G401 (cell line): ENCODE results near the gene DSG4. TPM values are rescaled to one million over a fixed set of nuclear protein-coding genes. Genes with fewer than 3 reads are reported as not detected.

ENCODE experiments used
- DNase-seq: peaks from one replicate; pipeline ENCODE4 v3.0.0-alpha.2; 2015; ENCODE audit warnings: low spot score
- in situ Hi-C: cut with HindIII; loops from 2 replicates; pipeline ENCODE4 v1.10.0; 2016; ENCODE audit warnings: low sequenced_read_pairs, mixed read lengths
- total RNA-seq: library from RNA; depleted of rRNA; stranded (reverse); fragments of >200 nt; shearing (Covaris generic); gene quantifications from 2 replicates; pipeline ENCODE4 v1.2.3, GENCODE V29; 2014

Gene DSG4
- total RNA-seq, 1 experiment from 2014 or later: not detected

DNA sequence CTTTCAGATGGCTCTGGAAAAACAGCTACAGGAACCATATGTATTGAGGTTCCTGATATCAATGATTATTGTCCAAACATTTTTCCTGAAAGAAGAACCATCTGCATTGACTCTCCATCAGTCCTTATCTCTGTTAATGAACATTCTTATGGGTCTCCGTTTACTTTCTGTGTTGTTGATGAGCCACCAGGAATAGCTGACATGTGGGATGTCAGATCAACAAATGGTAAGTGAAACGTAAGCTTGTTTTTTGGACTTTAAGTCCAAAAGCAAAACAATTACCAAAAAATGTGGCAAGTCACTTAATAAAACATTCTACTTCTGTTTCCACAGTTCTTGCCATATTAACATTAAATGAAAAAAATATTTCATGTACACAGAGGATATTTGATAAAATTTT, 26.8 kb downstream of the DSG4 start:
- in situ Hi-C loops: no loop called here
- DNase-seq: no peak

DNA sequence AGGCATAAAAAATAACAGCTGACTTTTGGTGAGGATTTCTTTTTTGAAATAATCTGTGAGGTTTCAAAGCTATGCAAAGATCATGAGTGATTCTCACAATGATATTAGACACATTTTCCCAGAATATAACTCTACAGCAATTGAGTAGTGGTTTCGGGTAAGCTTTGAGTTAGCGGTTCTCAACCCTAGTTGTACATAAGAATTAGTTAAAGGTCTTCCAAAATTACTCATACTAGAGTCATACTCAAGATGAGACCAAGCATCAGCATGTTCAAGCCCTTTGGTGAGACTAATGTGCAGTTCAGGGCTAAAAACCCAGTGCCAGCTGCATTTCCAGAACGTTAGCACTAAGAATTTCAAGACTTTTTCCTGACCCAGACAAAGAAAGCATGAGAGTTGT, 31.1 kb downstream of the DSG4 start:
- DNase-seq: no peak
- in situ Hi-C loops: no loop called here

DNA sequence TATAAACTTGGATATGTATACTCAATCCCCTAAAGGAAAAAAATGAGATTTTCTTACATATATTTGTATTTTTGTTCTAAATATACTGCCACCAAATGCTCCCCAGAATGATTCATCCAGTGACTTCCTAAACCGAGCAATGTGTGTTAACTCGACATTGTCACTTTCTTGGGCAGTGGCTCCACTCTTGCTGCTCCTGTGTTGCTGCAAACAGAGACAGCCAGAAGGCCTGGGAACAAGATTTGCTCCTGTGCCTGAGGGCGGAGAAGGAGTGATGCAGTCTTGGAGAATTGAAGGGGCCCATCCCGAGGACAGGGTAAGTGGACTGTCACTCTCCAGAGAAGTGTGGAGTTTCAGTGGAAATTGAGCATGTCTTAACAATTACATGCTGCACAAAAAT, 32.7 kb downstream of the DSG4 start:
- in situ Hi-C loops: no loop called here
- DNase-seq: no peak

DNA sequence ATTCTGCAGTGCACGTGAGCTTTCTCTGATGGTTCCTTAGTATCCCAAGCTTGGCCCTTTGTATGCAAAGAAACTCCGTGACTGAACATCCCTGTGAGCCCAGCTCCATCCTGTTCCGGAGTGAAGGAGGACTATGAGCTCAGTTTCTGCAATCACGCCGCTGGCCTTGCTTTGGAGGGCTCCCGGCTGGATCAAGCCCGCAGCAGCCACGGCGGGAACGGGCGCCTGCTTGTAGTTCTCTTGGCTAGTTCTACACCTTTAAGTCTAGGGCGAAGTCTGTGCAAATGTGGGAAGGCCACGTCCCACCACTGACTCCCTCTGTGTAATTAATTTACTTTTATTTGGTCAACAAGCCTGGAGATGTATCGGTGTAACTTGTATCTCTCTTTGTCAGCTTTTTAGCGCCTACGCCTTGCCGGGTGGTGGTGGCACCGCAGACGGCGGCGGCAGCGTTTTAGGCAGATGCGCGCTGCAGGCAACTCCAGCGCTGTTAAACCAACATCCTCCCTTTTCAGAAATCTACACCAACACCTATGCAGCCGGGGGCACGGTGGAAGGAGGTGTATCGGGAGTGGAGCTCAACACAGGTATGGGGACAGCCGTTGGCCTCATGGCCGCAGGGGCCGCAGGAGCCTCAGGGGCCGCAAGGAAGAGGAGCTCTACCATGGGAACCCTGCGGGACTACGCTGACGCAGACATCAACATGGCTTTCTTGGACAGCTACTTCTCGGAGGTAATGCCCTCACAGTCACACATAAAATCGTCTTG, 34.3 kb downstream of the DSG4 start:
- DNase-seq: no peak
- in situ Hi-C loops: no loop called here

DNA sequence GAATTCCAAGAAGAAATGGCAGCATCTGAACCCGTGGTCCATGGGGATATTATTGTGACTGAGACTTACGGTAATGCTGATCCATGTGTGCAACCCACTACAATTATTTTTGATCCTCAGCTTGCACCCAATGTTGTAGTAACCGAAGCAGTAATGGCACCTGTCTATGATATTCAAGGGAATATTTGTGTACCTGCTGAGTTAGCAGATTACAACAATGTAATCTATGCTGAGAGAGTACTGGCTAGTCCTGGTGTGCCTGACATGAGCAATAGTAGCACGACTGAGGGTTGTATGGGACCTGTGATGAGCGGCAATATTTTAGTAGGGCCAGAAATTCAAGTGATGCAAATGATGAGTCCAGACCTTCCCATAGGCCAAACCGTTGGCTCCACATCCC, 36.6 kb downstream of the DSG4 start:
- in situ Hi-C loops: no loop called here
- DNase-seq: no peak

DNA sequence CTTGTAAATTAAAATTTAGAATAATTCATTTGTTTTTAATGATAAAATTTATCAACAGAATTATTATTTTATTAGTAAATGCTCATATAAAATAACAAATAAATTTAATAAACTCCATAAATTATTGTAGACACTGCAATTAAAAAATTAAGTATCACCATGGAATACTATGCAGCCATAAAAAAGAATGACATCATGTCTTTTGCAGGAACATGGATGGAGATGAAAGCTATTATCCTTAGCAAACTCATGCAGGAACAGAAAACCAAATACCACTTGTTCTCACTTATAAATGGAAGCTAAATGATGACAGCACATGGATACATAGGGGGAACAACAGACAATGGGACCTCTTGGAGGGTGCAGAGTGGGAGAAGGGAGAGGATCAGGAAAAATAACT, 41.3 kb downstream of the DSG4 start:
- in situ Hi-C loops: no loop called here
- no peak for DNase-seq

DNA sequence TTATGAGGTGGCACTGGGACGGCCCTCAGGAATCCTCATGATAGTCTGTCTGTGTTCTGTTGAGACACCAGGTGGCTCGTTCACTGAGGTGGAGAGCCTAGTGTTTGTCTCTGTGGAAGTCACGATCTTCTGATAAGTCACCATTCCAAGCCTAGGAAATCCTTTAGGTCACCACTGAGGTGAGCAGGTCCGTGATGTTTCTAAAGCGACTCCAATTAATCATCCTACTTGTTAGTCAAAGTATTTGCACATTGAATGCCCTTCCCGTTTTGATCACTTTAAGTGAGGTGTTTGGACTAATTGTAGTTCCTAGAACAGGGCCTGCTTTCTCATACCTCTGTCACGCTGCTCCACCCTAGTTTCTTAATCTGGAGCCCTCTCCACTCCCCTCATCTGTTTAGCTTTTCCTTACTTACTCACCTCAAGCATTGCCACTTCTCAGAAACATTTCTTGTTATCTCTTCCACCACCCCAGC, 42.9 kb downstream of the DSG4 start:
- in situ Hi-C loops: no loop called here
- DNase-seq: no peak

DNA sequence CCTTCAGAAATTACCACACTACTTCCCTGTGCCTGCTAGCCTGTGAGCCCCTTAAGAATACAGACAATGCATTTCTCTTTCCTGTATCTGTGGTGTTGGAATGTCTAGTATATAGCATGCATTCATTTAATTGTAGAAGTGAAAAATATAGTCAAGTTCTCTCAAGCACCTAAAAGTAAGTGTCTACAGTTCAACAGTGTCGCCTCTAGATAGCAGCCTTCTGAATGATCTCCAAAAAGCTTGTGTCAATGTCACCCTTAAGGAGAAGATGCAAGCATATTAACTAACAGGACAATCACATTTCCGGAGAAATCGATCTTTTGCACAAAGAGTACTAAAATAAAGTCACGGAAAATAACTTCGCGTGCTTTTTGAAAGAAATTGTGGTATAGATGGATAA, 43.5 kb downstream of the DSG4 start:
- in situ Hi-C loops: no loop called here

DNA sequence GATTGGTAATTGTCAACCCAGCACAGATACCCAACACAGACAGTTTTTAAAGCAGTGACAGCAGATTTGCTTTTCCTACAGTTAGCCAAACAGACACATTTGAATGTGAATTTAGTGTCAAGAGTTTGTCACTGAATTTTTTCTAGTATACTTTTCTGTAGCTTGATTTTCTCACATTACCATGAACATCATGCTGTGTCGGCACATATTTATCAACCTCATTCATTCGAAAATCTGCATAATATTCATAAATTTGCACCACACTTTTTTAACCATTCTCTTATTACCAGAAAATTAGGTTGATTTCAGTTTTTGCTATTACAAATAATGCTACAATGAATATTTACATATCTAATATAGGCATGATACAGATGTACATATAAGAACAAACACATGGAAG, 43.9 kb downstream of the DSG4 start:
- in situ Hi-C loops: no loop called here

More for the DNA sequence above, 43.5 kb downstream of the DSG4 start:
- no peak for DNase-seq

DNA sequence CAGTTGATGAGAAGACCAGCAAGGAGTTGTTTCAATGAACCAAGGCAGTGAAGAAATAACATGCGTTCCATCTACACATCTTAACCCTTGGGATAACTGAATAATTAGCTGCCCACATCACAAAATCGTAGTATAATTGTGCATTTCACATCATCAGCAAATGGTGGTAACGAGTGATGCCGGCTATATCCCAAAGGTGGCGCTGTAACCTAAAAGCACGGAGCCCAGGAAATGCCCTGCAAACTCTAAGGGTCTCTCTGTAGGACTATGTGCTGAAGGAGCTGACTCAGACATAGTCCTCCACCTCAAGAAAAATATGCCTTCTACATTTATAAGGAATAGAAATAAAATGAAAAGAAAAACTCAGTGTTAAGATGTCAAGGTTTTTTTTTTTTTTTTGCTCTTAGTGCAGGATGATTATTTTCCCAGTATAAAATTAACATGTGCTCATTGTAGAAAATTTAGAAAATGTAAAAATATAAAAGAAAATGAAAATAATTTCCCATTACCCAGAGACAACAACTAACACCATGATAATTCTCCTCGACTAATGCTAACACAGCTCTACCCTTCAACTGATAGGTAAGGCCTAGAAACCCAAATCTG, 47.9 kb downstream of the DSG4 start:
- in situ Hi-C loops: no loop called here
- no peak for DNase-seq

More for the DNA sequence above, 43.9 kb downstream of the DSG4 start:
- no peak for DNase-seq

DNA sequence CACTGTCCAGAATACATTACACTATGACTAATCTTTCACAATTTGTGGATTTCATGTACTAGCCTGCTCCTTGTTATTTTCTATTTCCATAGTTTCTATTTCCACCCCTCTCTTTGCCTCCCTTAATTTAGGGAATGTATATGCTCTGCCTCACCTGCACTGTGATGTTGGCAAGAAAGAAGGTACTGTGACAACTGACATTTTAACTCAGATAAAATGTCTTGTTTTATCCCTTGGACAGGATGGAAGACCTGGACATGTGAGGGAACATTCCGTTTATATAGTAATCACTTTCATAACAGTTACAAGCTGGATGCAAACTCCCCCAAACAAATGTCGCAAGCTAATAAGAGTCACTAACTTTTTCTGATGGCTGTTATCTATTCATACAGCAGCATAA, 49.4 kb downstream of the DSG4 start:
- in situ Hi-C loops: no loop called here
- no peak for DNase-seq

DNA sequence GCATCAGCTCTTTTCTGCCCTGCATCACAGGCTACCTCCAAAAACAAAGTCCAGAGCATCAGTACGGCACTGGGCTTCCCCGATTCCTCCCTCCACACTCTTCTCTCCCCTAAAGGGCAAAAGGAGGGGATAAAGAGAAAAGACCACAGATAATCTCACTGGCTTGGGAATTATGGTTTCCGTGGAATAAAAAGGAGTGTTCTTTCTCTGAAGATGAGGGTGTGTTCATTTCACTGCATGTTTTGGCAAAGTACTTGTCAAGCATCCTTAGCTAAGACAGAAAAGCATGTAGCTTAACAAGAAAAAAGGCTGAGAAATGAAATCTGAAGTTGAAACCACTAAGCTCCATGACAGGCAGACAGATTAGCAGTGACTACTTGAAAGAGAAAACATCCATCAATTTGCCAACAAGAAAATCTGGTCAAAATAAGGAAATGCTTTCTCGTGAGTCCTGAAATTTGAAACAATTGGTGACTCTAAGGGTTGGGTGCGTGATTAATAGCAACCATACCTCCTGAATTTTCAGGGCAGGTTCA, 50.4 kb downstream of the DSG4 start:
- in situ Hi-C loops: no loop called here
- no peak for DNase-seq

DNA sequence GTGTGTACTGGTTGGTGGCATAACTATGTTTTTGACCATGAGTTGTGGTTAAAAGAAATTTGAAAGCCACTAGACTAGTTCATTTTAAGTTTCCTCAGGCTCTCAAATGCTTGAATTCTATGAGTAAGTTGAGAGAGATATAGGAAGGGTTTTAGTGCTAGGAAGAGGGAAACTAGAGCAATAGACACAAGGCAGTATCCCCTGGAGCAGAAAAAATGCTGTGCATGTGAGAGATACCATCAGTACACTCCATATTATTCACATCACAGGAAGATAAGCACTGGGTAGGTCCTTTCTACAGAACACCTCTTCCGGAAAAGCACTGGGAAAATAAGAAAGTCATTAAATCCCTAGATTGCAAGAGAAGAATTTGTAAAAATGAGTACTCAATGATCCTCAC, 51.6 kb downstream of the DSG4 start:
- in situ Hi-C loops: no loop called here
- DNase-seq: no peak

DNA sequence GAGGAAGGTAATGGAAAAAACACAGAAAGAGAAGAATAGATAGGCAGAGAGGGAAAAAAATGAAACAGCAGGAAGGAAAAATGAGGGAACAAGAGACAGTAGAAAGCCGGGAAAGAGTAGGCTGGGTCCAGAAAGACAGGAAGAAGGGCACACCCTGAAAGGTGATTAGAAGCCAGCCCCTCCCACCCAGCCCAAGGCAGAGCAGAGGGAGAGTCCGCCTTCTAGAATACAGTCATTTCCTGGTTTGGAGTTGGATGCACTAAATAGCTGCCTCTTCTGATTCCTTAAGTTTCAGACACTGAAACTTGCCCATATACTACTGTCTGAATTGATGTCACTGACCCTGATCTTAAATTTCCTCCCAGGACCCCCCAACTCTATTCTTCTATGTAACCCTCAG, 53.0 kb downstream of the DSG4 start:
- DNase-seq: no peak
- in situ Hi-C loops: no loop called here

DNA sequence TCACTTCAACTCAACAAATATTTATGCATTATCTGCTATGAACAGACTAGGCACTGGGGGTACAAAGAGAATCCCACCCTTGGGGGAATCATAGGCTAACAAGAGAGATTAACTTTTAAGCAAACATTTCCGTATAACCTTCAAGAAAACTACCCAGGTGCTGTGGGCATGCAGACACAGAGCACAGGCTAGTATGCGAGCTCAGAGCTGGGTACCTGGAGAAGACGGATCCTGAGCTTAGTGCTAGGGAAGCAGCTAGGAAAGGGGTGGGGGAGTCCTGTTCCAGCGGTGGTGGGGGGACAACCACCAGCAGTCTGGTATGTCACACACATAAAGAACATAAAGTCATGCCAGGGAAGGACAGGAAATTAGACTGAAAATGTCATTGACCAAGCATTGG, 53.5 kb downstream of the DSG4 start:
- no peak for DNase-seq
- in situ Hi-C loops: no loop called here

DNA sequence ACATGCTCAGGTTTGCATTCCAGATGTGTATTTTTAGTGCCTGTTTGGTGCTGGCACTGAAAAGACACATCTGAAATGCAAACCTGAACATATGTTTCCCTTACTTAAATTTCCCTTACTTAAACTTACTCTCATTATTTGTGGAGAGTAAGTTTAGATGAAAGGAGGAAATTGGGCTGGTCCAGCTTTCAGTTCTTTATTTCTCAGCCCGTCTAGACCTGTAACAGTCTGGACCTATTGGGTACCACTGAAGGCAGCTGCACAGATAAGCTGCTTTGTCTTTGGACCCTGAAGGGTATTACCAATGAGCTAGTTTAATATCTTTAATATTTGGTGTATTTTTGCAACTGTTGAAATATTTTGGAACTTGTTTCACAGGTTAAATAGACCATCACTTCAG, 54.0 kb downstream of the DSG4 start:
- DNase-seq: no peak
- in situ Hi-C loops: no loop called here

DNA sequence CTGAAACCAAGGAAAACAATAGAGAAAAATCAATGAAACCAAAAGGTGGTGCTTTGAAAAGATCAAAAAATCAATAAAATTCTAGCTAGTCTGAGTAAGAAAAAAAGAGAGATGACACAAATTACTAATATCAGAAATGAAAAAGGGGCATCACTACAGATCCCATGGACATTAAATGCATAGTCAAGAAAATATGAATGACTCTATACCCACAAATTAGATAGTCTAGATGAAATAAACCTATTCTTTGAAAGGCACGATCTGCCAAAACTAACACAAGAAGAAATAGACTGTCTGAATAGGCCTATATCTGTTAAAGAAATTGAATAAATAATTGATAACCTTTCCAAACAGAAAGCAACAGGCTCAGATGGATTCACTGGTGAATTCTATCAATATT, 55.7 kb downstream of the DSG4 start:
- no peak for DNase-seq
- in situ Hi-C loops: no loop called here

DNA sequence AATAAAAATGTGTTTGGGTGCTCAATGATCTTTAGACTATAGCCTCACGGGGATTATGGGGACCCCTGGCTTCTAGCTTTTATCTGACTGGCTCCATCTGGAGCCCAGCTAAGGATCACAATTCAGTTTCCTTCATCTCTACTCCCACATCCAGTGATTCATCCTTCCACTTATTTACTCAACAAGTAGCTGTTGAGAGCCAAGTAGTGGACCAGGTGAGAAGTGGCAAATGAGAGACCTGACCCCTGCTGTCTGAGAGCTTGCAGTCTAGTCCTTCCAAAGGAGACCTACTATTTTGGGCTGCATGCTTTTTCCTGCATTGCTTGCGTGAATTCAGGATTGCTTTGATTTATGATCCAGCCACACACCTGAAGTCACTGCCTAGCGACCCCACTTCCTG, 60.2 kb downstream of the DSG4 start:
- in situ Hi-C loops: no loop called here
- no peak for DNase-seq

DNA sequence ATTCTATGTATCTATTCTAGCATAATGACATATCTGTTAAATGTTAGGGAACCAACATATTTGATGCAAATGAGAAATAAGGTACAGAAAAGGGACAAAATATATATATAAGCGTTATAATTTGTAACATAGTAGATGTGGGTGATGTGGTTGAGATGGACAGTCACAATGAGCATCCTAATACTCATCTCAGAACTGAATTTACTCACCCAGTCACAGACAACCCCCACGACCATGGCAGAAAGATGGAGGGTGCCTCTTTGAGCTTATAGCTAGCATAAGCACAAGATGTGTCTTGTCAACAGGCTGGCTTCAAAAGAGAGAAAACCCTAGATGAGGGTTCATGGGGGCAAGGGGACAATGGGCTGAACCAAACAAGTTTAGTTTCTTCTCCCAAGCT, 61.8 kb downstream of the DSG4 start:
- in situ Hi-C loops: no loop called here

DNA sequence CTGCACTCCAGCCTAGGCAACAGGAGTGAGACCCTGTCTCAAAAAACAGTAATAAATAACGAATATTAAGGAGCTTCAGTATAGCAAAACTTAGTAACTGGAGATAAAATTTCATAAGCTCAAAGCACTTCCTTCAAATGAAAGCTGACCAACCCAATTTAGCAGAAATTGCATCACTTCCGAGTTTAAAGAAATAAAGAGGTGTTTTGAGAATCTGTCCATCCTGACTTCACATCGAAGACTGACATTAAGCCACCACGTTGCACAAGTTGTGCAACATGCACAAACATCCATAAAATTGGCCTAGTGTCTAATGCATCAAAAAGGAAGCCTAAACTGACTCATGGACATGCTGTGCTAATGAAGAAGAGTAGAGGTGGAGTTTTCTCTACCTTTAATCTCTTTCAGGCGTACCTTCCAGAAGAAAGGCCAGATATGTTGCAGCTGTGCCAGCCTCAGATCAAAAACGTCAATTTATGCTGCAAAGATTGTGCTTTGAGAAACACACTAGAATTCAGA, 63.3 kb downstream of the DSG4 start:
- in situ Hi-C loops: no loop called here
- no peak for DNase-seq

More for the DNA sequence above, 61.8 kb downstream of the DSG4 start:
- no peak for DNase-seq

DNA sequence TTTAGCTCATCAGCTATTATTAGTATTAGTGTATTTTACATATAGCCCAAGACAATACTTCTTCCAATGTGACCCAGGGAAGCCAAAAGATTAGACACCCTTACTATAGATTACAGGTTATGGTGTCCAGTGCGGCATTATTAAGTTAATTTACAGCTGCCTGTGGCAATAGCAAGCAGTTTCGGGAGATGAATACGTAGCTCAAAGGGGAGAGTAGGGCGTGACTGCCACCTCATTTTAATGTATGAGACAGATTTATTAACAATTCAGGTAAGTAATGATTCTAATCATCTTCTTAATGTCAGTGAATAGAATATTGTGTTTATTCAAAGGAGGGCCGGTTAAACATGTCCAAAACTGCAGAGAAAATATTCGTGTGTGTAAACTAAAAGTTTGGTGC, 64.2 kb downstream of the DSG4 start:
- in situ Hi-C loops: no loop called here
- no peak for DNase-seq
